GM19193 (cell line): Measurements from ENCODE around the gene SLC26A1.

Experiments
- POLR2A ChIP-seq: IDR thresholded peaks from 4 replicates; pipeline ENCODE4 v1.6.1; 2011; ENCODE audit not compliant: insufficient read depth, insufficient read length; ENCODE audit errors: extremely low read depth

The SLC26A1 gene

GRCh38 chr4:970854-971520, 22.2 kb downstream of the SLC26A1 start:
- TF ChIP-seq POLR2A, result no peak

DNA sequence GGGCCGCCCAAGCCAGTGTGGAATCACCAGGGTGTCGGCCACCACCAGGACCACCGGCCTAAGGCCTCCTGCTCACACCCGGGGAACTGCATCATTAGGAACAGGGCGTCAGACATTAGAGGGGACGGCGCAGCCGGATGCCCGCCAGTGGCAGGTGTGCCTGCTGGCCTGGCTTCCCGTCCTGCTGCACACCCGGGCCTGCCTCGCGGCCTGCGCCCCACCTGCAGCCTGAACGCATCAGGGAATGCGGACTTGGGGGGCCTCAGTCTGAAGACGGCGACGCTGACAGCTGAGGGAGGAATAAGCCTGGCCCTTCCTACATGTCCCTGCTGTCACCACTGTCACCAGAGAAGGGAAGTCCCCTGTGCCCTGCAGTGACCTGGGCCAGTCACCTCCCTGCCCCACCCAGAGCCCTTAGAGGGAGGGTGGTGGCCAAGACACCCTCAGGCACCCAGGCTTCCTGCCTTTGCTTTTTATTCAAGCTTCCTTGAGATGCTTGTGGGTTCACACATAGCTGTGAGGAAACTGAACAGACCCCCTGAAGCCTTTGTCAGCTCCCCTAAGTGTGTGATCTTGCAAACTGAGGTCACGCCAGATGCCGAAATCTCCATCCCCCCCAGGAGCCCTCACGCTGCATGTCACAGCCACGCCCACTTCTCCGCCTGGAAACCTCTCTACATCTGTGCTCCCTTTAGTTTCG, 23.0 kb downstream of the SLC26A1 start:
- no peak for TF ChIP-seq POLR2A

GRCh38 chr4:968621-969394, 24.4 kb downstream of the SLC26A1 start:
- TF ChIP-seq POLR2A, result no peak

DNA sequence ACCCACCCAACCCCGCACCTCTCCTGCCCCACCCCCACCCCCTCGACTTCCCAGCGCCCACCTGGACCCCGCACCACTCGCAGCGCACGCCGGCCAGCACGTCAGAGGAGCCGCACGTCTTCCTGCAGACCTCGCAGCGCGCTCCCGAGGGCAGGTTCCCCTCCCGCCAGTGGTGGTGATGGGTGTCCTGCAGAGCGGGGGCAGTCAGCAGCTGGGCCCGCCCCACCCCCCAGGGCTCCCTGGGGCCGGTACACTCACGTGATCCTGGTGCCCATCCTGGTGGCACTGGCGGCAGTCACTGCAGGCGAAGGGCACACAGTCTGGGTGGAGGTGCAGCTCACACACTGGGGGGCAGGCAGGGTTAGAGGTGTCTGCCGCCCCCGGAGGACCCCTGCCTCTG, 25.0 kb downstream of the SLC26A1 start:
- TF ChIP-seq POLR2A, result no peak

GRCh38 chr4:967113-968104, 25.8 kb downstream of the SLC26A1 start:
- no peak for TF ChIP-seq POLR2A

DNA sequence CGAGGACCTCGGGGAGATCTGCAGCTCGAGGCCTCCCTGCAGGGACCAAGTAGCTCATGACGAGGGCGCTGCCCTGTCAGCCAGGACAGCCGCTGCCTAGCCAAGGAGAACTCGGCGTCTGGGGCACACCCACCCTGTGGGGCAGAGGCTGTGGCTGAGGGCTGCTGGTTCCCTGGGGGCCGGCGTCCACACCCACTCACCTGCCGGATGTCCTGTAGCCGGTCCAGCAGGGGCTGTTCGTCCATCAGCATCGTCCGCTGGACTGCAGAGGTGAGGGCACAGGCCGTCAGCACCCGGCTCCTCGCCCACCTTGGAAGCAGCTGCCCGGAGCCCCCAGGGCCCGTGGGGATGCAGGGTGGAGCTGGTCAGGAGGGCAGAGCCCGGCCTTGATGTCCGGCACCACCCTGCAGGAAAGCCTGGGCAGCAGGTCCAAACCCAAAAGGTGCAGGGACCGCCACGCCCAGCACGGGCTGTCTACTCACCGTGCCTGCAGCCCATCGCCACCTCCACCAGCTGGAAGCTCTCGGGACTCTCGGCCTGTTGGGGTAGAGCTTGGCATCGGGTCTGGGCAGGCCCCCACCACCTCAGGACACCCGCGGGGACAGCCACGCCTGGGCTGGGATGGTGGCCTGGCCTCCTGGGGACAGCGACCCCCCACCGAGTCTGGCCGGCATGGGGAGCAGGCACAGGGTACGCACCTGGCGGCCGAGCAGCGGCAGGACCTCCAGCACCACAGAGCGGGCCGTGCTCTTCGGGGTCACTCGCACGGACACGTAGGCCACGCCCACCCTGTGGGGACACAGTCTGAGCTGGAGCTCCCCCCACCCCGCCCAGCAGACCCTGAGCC, 26.7 kb downstream of the SLC26A1 start:
- no peak for TF ChIP-seq POLR2A

DNA sequence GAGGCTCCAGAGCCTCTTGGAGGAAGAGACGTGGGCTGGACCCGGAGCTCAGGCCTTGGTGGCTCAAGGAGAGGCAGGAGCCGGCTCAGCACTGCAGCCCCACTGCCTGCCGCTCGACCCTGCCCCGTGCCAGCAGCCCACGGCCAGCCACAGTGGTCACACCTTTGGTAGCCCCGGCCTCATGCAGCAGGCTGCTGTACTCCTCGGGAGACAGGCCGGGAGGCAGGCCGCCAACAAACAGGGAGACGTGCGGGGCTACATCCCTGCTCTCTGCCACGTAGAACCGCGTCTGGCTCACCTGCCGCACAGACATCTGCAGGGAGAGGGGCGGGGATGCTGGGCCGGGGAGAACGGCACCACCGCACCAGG, 27.5 kb downstream of the SLC26A1 start:
- no peak for TF ChIP-seq POLR2A

- no peak for TF ChIP-seq POLR2A
These were observed 28.0 kb downstream of the SLC26A1 start for GRCh38 chr4:965048-965765.

GRCh38 chr4:964346-965025, 28.7 kb downstream of the SLC26A1 start:
- TF ChIP-seq POLR2A, result no peak

DNA sequence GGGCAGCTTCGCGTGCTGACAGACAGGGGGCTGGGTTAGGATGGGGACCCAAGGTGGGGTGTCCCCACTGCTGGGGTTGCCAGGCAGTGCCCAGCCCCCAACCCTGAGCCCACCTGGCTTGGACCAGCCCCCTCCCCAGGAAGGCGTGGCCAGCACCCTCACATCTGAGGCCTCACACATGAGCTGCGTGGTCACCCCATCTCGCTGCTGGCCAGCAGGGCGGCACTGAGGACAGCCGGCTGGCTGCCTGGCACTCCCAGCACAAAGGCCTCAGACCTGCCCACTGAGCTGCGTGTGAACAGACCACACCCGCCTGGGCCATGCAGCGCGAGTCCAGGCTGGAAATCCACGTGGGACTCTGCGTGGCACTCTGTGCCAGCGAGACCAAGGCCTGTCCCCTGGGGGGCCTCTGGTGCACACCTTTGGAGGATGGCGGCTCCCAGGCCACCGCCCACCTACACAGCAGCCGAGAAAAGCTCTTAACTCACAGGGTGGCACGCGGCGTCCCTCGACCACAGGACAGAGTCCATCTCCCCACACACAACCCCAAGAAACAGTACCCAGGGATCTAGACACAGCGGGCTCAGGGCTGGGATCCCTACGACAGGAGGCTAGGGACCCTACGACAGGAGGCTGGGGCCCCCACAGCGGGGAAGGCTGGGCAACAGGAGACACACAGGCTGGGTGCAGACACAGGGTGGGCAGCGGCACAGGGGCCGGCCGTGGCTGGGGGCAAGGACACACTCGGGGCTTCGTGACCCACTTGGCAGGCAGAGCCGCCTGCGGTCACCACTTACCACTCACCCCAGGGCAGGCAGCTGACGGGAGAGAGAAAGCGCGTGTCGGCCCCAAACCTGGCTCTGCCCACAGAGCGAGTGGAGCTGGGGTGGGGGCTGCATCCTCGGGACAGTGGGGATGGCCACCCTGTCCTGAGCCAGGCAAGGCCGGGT, 29.7 kb downstream of the SLC26A1 start:
- no peak for TF ChIP-seq POLR2A

GRCh38 chr4:962231-963208, 30.7 kb downstream of the SLC26A1 start:
- no peak for TF ChIP-seq POLR2A
